ENCODE measurements around the gene HRH1.

GRCh38 chr3:11130385-11130784 lies 23.9 kb upstream of the HRH1 start:
- TF ChIP-seq, protein P1, sequence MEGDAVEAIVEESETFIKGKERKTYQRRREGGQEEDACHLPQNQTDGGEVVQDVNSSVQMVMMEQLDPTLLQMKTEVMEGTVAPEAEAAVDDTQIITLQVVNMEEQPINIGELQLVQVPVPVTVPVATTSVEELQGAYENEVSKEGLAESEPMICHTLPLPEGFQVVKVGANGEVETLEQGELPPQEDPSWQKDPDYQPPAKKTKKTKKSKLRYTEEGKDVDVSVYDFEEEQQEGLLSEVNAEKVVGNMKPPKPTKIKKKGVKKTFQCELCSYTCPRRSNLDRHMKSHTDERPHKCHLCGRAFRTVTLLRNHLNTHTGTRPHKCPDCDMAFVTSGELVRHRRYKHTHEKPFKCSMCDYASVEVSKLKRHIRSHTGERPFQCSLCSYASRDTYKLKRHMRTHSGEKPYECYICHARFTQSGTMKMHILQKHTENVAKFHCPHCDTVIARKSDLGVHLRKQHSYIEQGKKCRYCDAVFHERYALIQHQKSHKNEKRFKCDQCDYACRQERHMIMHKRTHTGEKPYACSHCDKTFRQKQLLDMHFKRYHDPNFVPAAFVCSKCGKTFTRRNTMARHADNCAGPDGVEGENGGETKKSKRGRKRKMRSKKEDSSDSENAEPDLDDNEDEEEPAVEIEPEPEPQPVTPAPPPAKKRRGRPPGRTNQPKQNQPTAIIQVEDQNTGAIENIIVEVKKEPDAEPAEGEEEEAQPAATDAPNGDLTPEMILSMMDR (IDR thresholded peaks at IDR 0.05), result no peak
- TF ChIP-seq POLR2A (IDR thresholded peaks at IDR 0.05), result no peak

Data from heart left ventricle (tissue), 13 donors.